AG09319 (cell line): ENCODE measurements around the gene SOHLH1.

Experiments used
- DNase-seq: peaks from one replicate; pipeline ENCODE4 v3.0.0-alpha.2; 2010; ENCODE audit warnings: low read depth; ENCODE audit errors: extremely low read depth
- CTCF ChIP-seq: IDR thresholded peaks from 2 replicates; pipeline ENCODE4 v1.5.1; 2011; ENCODE audit warnings: low read depth, mild to moderate bottlenecking, inconsistent platforms, low read length, moderate library complexity

SOHLH1 gene

GRCh38 chr9:135743546-135744332 is 44.5 kb upstream of the SOHLH1 start:
- no peak for DNase-seq
- no peak for TF ChIP-seq CTCF

GRCh38 chr9:135743021-135743420 is 43.7 kb upstream of the SOHLH1 start:
- TF ChIP-seq CTCF = no peak
- DNase-seq = no peak

GRCh38 chr9:135741276-135742219 is 42.3 kb upstream of the SOHLH1 start:
- no peak for TF ChIP-seq CTCF
- DNase-seq = no peak

- TF ChIP-seq CTCF = no peak
- DNase-seq = no peak
Observed at GRCh38 chr9:135739271-135740220, 40.3 kb upstream of the SOHLH1 start.

- no peak for TF ChIP-seq CTCF
- DNase-seq = no peak
Observed at GRCh38 chr9:135737840-135738521, 38.7 kb upstream of the SOHLH1 start.

- TF ChIP-seq CTCF = no peak
Observed at GRCh38 chr9:135736979-135737839, 37.9 kb upstream of the SOHLH1 start.

More at GRCh38 chr9:135736979-135737839, 37.9 kb upstream of the SOHLH1 start:
- no peak for DNase-seq
